HUES6 (cell line): Measurements from ENCODE around the gene HDAC4.

ENCODE experiments used
- H3K27ac ChIP-seq: 2 replicates; pipeline ENCODE4 v1.7.0; 2013; ENCODE audit warnings: low read depth, mild to moderate bottlenecking, low read length, inconsistent platforms
- H3K27me3 ChIP-seq: 2 replicates; pipeline ENCODE4 v1.6.1; 2013; ENCODE audit warnings: low read length; ENCODE audit not compliant: control insufficient read depth, insufficient read depth
- H3K36me3 ChIP-seq: 2 replicates; pipeline ENCODE4 v1.6.1; 2013; ENCODE audit warnings: low read length; ENCODE audit not compliant: control insufficient read depth, insufficient read depth
- H3K4me1 ChIP-seq: 2 replicates; pipeline ENCODE4 v1.6.1; 2013; ENCODE audit warnings: low read length; ENCODE audit not compliant: control insufficient read depth, insufficient read depth
- H3K4me3 ChIP-seq: 2 replicates; pipeline ENCODE4 v1.5.1; 2013; ENCODE audit warnings: low read depth, low read length
- H3K9ac ChIP-seq: one replicate; pipeline ENCODE4 v1.6.1; 2013; ENCODE audit warnings: mild to moderate bottlenecking, low read length
- H3K9me3 ChIP-seq: 2 replicates; pipeline ENCODE4 v1.6.1; 2013; ENCODE audit warnings: low read depth, low read length; ENCODE audit not compliant: control insufficient read depth, insufficient read depth

The HDAC4 gene

GRCh38 chr2:239255218-239255617 is 145.6 kb downstream of the HDAC4 start:
- Histone ChIP-seq H3K36me3 (no peaks in the 10 kb centered on the region), H3K27ac (no peak overlapping the region), H3K4me3 (no peak overlapping the region), H3K9ac (no peak overlapping the region), H3K9me3 (peaks cover 13% of the 10 kb centered on the region; the same call in 1 of the 2 replicates), H3K27me3 (no peaks in the 10 kb centered on the region), H3K4me1 (peaks cover 13% of the 10 kb centered on the region)

GRCh38 chr2:239253701-239254436 is 147.0 kb downstream of the HDAC4 start:
- Histone ChIP-seq H3K9me3 (peaks cover 12% of the 10 kb centered on the region; the same call in 1 of the 2 replicates), H3K27ac (no peak overlapping the region), H3K27me3 (no peaks in the 10 kb centered on the region), H3K4me1 (peaks cover 16% of the 10 kb centered on the region), H3K9ac (no peak overlapping the region), H3K36me3 (no peaks in the 10 kb centered on the region), H3K4me3 (no peak overlapping the region)

- Histone ChIP-seq H3K9me3 (peaks cover 8% of the 10 kb centered on the region; the same call in 1 of the 2 replicates), H3K36me3 (no peaks in the 10 kb centered on the region), H3K27me3 (no peaks in the 10 kb centered on the region), H3K27ac (no peak overlapping the region), H3K9ac (no peak overlapping the region), H3K4me3 (no peak overlapping the region), H3K4me1 (peaks cover 16% of the 10 kb centered on the region)
Measured at GRCh38 chr2:239253264-239253663, 147.6 kb downstream of the HDAC4 start.

DNA sequence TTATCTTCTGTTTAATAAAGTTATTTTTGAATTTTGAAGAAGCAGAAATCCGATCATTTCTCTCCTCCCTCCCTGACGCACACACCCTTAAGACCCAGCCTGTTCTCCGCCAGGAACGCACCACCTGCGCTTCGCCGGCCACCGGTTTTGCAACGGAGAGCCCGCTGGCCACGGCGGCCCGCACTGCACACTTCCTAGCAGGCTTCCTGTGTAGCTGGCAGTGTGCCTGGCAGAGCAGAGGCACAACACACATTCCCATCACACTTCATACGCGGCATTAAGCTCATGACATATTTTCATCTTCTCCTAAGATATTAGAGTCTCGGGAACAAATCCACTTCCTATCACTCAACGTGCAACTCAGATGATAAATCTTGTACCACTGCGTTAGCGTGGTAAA is 148.0 kb downstream of the HDAC4 start:
- Histone ChIP-seq H3K36me3 (no peaks in the 10 kb centered on the region), H3K27me3 (no peaks in the 10 kb centered on the region), H3K9me3 (peaks cover 4% of the 10 kb centered on the region; the same call in 1 of the 2 replicates), H3K4me1 (peaks cover 16% of the 10 kb centered on the region), H3K4me3 (no peak overlapping the region), H3K9ac (no peak overlapping the region), H3K27ac (no peak overlapping the region)

- Histone ChIP-seq H3K36me3 (no peaks in the 10 kb centered on the region), H3K9ac (no peak overlapping the region), H3K4me1 (peaks cover 19% of the 10 kb centered on the region), H3K9me3 (no peaks in the 10 kb centered on the region), H3K27me3 (no peaks in the 10 kb centered on the region), H3K27ac (no peak overlapping the region), H3K4me3 (no peak overlapping the region)
Measured at GRCh38 chr2:239252393-239252792, 148.4 kb downstream of the HDAC4 start.

DNA sequence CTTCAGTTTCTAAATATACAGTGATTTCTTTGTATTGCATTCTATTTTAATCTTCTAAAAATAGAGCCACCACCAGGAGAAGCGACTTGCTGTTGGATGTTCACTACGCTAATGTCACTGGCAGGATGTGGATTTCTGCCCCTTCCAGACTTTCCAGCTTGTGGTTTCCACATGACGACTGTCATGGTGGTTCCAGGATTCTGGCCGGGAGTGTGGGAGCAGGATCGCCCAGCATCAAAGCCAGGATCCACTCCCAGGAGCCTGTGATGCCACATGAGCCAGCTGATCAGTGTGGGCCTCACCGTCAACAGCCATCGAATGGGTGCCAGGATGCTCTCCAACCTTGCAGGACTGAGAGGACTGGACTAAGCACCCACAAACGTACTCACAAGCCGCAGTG is 148.8 kb downstream of the HDAC4 start:
- no peaks in the 10 kb centered on the region for H3K36me3 ChIP-seq
- H3K9ac ChIP-seq, result no peak overlapping the region
- no peak overlapping the region for H3K27ac ChIP-seq
- no peaks in the 10 kb centered on the region for H3K9me3 ChIP-seq
- H3K4me1 ChIP-seq, result peaks cover 22% of the 10 kb centered on the region
- H3K27me3 ChIP-seq, result no peaks in the 10 kb centered on the region
- H3K4me3 ChIP-seq, result no peak overlapping the region

DNA sequence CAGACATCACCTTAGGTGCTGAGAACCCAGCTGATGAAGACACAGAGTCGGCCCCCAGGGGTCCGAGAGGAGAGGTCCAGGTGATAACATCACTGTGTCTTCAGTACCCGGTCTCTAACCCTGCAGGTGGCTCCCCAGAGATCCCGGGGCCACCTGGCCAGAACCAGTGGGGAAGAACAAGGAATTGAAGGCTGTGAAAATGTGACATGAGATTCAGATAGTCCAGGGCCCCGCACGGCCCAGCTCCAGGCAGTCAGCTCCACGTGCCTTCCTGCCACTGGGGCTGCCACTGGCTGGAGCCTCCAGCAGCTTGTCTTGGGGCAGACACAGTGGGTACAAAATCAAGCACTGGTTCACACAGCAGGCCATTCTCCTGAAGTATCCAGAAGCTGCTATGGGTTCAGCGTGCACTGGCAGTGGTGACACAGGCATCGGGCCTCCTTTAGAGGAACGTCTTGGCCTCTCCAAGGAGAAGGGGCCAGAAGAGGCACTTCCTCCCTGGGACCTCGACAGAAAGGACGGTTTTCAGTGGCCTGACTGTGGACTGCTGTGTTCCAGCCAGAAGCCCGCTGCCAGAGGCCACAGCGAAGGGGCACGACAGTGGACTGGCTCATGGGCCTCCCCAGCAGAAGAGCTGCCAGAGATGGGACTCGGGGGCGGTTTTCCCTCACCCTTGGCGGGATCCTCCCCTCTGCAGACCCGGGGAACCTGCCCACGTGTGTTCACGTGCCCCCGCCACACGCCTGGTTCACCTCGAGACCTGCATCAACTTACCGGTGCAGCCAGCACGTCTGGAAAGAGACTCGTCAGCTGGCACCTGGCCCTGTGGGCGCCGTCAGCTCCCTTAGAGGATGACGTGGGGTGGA is 150.4 kb downstream of the HDAC4 start:
- Histone ChIP-seq H3K9ac (no peak overlapping the region), H3K9me3 (no peaks in the 10 kb centered on the region), H3K4me3 (no peak overlapping the region), H3K4me1 (peaks cover 32% of the 10 kb centered on the region), H3K27me3 (no peaks in the 10 kb centered on the region), H3K36me3 (no peaks in the 10 kb centered on the region), H3K27ac (no peak overlapping the region)

DNA sequence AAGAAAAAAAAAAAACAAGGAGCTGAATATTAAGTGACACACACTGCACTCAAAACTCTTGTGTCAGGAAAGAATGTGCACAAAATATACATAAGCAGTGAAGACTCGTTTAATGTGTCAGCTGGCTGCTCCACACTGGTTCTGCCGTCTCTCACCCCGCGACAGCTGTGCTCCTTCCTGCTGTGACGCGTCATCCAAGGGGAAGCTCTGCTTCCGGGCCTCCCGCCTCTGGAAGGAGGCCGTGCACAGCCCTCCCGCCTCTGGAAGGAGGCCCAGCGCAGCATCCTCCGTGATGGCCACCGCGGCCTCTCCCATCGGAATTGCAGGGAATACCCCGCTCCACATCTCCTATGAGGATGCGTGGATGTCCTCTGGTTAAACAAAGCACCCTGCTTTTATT is 151.0 kb downstream of the HDAC4 start:
- no peaks in the 10 kb centered on the region for H3K27me3 ChIP-seq
- H3K4me1 ChIP-seq, result peaks cover 31% of the 10 kb centered on the region
- no peaks in the 10 kb centered on the region for H3K36me3 ChIP-seq
- H3K27ac ChIP-seq, result no peak overlapping the region
- H3K9me3 ChIP-seq, result no peaks in the 10 kb centered on the region
- no peak overlapping the region for H3K9ac ChIP-seq
- no peak overlapping the region for H3K4me3 ChIP-seq

- H3K36me3 ChIP-seq, result no peaks in the 10 kb centered on the region
- H3K27me3 ChIP-seq, result no peaks in the 10 kb centered on the region
- no peak overlapping the region for H3K9ac ChIP-seq
- H3K4me1 ChIP-seq, result peaks cover 25% of the 10 kb centered on the region
- no peak overlapping the region for H3K4me3 ChIP-seq
- H3K9me3 ChIP-seq, result no peaks in the 10 kb centered on the region
- H3K27ac ChIP-seq, result no peak overlapping the region
Measured at GRCh38 chr2:239249048-239249447, 151.8 kb downstream of the HDAC4 start.

GRCh38 chr2:239247401-239248245 is 153.2 kb downstream of the HDAC4 start:
- H3K36me3 ChIP-seq, result no peaks in the 10 kb centered on the region
- H3K4me1 ChIP-seq, result peaks cover 23% of the 10 kb centered on the region
- H3K9me3 ChIP-seq, result no peaks in the 10 kb centered on the region
- no peak overlapping the region for H3K27ac ChIP-seq
- no peak overlapping the region for H3K4me3 ChIP-seq
- no peaks in the 10 kb centered on the region for H3K27me3 ChIP-seq
- H3K9ac ChIP-seq, result no peak overlapping the region
